Measurements from ENCODE around the gene PLAAT2.
"Not testable (repeated sequence)": the region's sequence is repeated elsewhere in the genome, so short reads cannot be mapped to it uniquely, and the experiment has no call there.

PLAAT2 gene

DNA sequence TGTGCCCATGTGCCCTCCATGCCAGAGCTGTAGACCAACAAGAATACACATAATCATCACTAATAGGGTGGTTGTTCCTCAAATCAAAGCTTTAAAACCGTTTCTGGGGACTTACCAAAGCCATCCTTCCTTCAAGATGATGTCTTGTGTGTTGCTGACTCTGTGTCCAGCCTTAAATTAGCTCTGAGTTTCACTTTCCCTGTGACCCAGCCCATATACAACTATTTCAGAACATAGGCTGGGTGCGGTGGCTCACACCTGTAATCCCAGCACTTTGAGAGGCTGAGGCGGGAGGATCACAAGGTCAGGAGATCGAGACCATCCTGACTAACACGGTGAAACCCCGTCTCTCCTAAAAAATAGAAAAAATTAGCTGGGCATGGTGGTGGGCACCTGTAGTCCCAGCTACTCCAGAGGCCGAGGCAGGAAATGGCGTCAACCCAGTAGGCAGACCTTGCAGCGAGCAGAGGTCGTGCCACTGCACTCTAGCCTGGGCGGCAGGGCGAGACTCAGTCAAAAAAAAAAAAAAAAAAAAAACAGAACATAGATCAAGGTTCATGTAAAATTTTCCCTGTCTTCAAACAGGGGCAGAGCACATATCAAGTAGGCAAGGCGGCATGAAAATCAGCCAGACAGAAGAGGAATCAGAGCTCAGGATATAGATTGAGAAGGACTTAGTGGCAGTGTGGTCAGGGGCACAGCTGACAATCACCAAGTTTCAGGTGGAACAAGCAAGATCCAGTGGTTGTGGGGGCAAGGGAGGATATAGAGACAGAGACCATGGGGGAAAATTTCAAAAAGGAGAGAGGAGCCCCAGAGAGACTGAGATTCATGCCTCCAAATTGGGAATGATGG lies at the start of gene PLAAT2:
Gene PLAAT2 (minus strand): TSS at position 179 of the 855 bp plus-strand sequence. CDS start 55 bp downstream, at position 124.
- DNase-seq (ENCODE audit: low spot score) = no peak

DNA sequence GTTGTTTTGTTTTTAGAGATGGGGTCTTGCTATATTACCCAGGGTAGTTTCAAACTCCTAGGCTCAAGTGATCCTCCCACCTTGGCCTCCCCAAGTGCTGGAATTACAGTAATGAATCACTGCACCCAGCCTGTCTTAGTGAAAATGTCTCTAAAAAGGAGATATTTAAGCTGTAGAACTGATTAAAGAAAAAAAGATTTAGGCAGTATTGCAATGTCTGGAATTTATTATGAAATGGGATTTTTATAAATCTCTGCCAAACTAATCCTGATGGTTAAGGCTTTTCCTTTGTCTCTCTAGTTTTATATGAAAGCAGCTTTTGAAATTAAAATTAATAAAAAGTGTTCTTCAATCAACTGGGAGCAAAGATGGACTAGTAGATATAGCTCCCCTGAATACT lies 49.0 kb upstream of the PLAAT2 start:
- DNase-seq (ENCODE audit: low spot score) = no peak

GRCh38 chr11:63611395-63611747 lies 48.2 kb upstream of the PLAAT2 start:
- DNase-seq (ENCODE audit: low spot score) = no peak

DNA sequence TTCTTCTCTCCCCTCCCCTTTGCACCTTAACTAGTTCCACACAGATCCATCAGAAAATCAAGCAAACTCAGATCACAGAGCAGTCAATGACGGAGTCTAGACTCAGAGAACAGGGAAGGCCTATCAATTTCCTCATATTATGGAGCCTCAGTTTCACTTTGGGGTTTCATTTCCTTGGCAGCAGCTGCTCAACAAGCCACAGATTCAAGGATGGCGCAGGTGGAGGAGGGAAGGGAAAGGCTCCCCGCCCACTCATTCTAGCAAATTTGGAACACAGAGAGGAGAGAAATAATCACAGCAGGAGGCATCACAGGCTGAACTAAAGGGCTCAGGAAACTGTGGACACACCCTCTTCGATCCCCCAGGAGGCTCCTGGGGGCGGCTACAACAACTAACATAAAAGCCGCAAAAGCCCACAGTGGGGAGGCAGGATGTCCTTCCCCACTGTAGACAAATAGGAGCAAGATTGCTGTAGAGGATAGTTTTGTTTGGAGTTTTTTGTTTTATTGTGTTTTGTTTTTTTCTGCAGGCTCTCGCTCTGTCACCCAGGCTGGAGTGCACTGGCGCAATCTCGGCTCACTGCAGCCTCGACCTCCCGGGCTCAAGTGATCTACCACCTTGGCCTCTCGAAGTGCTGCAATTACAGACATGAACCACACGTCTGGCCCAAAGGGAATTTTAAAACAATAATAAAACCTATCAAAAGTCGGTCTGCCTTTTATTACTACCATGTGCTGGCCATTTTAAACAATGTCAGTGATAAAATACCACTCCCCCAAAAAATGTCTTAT lies 47.6 kb upstream of the PLAAT2 start:
- no peak for DNase-seq (ENCODE audit: low spot score)

- DNase-seq (ENCODE audit: low spot score) = no peak
Measured at GRCh38 chr11:63609971-63610580, 46.9 kb upstream of the PLAAT2 start.

- no peak for DNase-seq (ENCODE audit: low spot score)
Measured at GRCh38 chr11:63609536-63609935, 46.4 kb upstream of the PLAAT2 start.

DNA sequence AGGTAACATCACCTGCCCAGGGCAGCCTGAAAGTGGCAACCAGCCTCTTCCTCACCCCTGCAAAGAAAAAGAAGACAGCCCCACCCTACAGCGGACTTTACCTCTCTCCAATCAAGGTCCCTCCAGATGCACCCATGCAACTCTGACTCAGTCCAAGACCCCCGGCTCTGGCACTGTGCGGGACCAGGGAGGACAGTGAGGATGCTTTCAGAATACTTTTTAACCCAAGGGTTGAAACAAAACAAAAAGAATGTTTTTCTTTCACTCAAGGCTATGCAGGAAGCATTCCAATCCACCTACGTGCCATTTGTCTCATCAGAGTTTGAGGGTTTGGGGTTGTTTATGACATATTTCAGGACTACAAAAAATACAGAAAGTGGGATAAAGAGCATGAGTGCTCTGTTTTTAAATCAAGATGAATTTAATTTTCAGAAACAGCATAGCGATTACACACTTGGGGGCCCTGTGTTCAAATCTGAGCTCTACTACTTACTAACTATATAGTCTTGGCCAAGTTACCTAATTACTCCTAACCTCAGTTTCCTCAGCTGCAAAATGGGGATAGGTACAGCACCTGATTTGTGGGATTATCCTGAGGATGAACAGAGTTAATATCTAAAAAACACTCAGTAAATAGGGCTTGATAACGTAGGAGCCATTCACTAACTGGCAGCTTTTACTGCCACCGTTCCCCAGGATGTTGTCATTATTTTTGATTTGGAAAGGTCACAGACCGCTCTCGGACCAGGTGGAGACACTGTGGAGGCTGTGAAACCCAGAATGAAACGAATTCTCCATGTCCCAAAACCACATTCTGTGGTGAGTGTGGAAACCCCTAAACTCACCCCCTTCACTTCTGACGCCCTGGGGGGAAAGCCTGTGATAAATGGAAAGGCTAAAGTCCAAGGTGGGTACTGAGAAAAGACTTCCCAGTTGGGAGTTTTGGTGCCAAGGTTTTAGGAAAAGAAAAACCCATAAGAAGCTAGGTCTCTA lies 45.5 kb upstream of the PLAAT2 start:
- DNase-seq (ENCODE audit: low spot score) = no peak

- no peak for DNase-seq (ENCODE audit: low spot score)
Measured at GRCh38 chr11:63603180-63603518, 40.0 kb upstream of the PLAAT2 start.

GRCh38 chr11:63602290-63603179 lies 39.4 kb upstream of the PLAAT2 start:
- not testable (repeated sequence) for DNase-seq (ENCODE audit: low spot score)

GRCh38 chr11:63599211-63600122 lies 36.3 kb upstream of the PLAAT2 start:
- no peak for DNase-seq (ENCODE audit: low spot score)

DNA sequence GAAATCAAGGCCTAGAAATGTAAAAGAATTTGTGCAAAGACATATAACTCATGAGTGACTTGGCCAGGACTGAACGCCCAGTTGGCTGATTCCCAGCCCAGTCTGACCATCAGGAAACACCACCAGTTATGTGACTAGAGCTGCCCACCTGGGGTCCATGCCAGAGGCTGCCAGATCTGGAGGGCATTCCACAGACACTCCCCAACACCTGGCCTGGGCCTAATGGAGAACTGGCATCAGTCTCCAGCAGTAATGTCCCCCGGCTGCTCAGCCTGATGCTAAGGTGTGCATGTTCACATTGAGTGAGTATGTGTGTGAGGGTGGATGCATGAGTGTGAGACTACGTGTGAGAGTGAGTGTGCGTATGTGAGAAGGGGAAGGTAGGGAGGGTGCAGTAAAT lies 35.4 kb upstream of the PLAAT2 start:
- DNase-seq (ENCODE audit: low spot score) = no peak

DNA sequence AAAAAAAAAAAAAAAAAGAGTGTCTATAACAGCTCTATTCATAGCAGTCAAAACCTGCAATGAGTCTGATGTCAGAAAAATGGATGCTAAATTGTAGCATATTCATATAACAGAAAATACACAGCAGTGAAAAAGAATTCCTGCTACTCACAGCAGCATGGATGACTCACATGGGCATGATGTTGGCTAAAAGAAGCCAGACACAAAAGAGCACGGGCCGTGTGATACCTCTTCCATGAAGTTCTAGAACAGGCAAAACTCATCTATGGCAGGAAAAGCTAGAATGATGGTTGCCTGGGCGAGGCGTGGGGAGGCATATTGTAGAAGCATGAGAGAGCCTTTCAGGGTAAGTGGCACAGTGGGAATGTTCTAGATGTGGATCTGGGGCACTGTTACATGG lies 32.1 kb upstream of the PLAAT2 start:
- no peak for DNase-seq (ENCODE audit: low spot score)

GRCh38 chr11:63592975-63593395 lies 29.8 kb upstream of the PLAAT2 start:
- no peak for DNase-seq (ENCODE audit: low spot score)

- no peak for DNase-seq (ENCODE audit: low spot score)
Measured at GRCh38 chr11:63590024-63590788, 27.0 kb upstream of the PLAAT2 start.

DNA sequence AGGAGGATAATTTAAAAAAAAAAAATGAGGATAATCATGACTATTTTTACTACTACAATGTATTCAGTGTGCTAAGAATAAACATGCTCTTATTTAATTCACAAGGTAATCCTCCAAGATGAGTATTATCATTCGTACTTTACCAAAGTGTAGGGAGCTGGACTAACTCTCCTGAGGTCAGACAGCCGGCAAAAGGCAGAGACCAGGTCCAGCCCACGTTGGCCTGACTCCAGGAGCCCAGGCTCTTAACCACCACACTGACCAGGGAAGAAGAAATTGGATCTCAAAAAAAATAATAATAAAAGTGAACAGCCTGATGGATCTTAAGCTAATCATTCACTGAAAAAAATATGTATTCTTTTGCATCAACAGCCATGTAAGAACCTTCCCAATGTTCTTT lies 25.8 kb upstream of the PLAAT2 start:
- no peak for DNase-seq (ENCODE audit: low spot score)

GRCh38 chr11:63586451-63587166 lies 23.4 kb upstream of the PLAAT2 start:
- no peak for DNase-seq (ENCODE audit: low spot score)

DNA sequence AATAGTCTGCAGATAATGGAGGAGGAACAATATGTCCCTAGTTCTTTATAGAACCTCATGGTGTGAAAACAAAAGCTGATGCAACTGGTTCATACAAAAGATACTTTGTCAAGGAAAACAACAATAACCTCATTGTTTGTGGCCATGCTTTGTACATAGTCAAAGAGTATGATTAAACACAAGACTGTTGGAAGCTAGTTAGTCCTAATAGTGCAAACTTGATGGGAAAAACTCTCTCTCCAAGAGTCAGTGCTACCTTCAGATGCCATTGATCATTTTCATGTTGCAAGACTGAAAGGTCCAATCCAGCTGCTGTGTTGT lies 20.1 kb upstream of the PLAAT2 start:
- no peak for DNase-seq (ENCODE audit: low spot score)

GRCh38 chr11:63581224-63581623 lies 18.0 kb upstream of the PLAAT2 start:
- not testable (repeated sequence) for DNase-seq (ENCODE audit: low spot score)

All from CD4-positive, alpha-beta T cell treated with Interleukin-6 at 100 ng/mL for 8 hours (primary cell).